ENCODE data around the gene GPR156.

GPR156 gene

DNA sequence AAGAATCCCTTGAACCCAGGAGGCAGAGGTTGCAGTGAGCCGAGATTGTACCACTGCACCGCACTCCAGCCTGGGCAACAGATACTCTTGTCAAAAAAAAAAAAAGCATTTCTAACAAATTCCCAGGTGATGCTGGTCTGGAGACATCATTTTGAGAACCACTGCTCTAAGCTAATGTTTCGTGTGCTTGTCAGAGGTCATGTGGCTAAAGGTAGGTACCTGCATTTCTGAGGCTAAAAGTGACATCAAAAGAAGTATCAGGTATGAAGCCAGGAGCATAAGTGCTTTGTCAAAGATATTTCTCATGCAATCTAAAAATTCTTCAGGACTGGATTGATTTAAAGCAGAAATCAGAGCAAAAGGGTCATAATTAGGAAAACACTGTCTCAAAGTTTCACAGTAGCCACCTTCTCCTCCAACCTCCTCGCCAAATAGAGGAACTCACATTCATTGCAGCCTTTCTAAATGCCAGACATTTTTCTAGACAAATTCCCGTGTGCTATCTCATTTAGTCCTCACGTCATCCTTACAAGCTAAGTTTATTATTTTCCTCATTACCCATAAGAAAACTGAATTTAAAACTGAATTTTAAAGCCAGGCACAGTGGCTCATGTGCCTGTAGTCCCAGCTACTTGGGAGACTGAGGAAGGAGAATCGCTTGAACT lies 165.0 kb downstream of the GPR156 start:
- no peak for DNase-seq (ENCODE audit: low read depth)
